ENCODE measurements around the gene HOXD8.

Gene HOXD8

GRCh38 chr2:176145085-176145969 is 15.8 kb downstream of the HOXD8 start:
- FAIRE-seq: no peak
- DNase-seq (ENCODE audit: low spot score): no peak

GRCh38 chr2:176146101-176146500 is 16.6 kb downstream of the HOXD8 start:
- FAIRE-seq: no peak
- DNase-seq (ENCODE audit: low spot score): no peak

- DNase-seq (ENCODE audit: low spot score) (no peak), FAIRE-seq (no peak)
These were observed 17.1 kb downstream of the HOXD8 start for GRCh38 chr2:176146645-176147044.

GRCh38 chr2:176147210-176147799 is 17.8 kb downstream of the HOXD8 start:
- FAIRE-seq (no peak), DNase-seq (ENCODE audit: low spot score) (no peak)

- DNase-seq (ENCODE audit: low spot score) (no peak), FAIRE-seq (no peak)
These were observed 18.4 kb downstream of the HOXD8 start for GRCh38 chr2:176147800-176148496.

GRCh38 chr2:176148751-176149421 is 19.4 kb downstream of the HOXD8 start:
- no peak for DNase-seq (ENCODE audit: low spot score)
- FAIRE-seq: no peak

- no peak for DNase-seq (ENCODE audit: low spot score)
- no peak for FAIRE-seq
These were observed 20.0 kb downstream of the HOXD8 start for GRCh38 chr2:176149481-176149938.

GRCh38 chr2:176149939-176150583 is 20.6 kb downstream of the HOXD8 start:
- FAIRE-seq: no peak

GRCh38 chr2:176150584-176151441 is 21.3 kb downstream of the HOXD8 start:
- FAIRE-seq (no peak), DNase-seq (ENCODE audit: low spot score) (no peak)

More at GRCh38 chr2:176149939-176150583, 20.6 kb downstream of the HOXD8 start:
- DNase-seq (ENCODE audit: low spot score): no peak

- DNase-seq (ENCODE audit: low spot score) (no peak), FAIRE-seq (no peak)
These were observed 22.2 kb downstream of the HOXD8 start, which contains the start of gene HOXD4 for GRCh38 chr2:176151442-176152287. Gene HOXD4 (plus strand): TSS chr2:176151550. CDS start chr2:176151634, 84 bp downstream.

GRCh38 chr2:176152350-176153181 is 23.1 kb downstream of the HOXD8 start:
- no peak for DNase-seq (ENCODE audit: low spot score)
- FAIRE-seq: no peak

GRCh38 chr2:176154576-176155252 is 25.2 kb downstream of the HOXD8 start:
- DNase-seq (ENCODE audit: low spot score): no peak
- no peak for FAIRE-seq

GRCh38 chr2:176155356-176156044 is 26.0 kb downstream of the HOXD8 start:
- no peak for DNase-seq (ENCODE audit: low spot score)
- FAIRE-seq: no peak

- DNase-seq (ENCODE audit: low spot score): no peak
- FAIRE-seq: no peak
These were observed 26.8 kb downstream of the HOXD8 start for GRCh38 chr2:176156301-176156806.

GRCh38 chr2:176156807-176157498 is 27.4 kb downstream of the HOXD8 start, which contains the start of gene HOXD3:
Gene HOXD3 (plus strand): TSS chr2:176157307. CDS start chr2:176169115, 11,808 bp downstream.
- FAIRE-seq (no peak), DNase-seq (ENCODE audit: low spot score) (no peak)

Data from urothelium cell line (cell line).